ENCODE measurements around the gene MAPK6.

The MAPK6 gene

GRCh38 chr15:52003710-52004109, 15.3 kb upstream of the MAPK6 start:
- DNase-seq (ENCODE audit: low read depth) = no peak
- no peak for TF ChIP-seq CTCF (IDR thresholded peaks at IDR 0.05; ENCODE audit: insufficient read depth, low read depth, low read length, missing control alignments)
- no peak overlapping the region for H3K4me3 ChIP-seq (ENCODE audit: low read length)

GRCh38 chr15:52004806-52005205, 14.2 kb upstream of the MAPK6 start:
- peak; percentile 66 for DNase-seq (ENCODE audit: low read depth)
- H3K4me3 ChIP-seq (ENCODE audit: low read length) = no peak overlapping the region
- no peak for TF ChIP-seq CTCF (IDR thresholded peaks at IDR 0.05; ENCODE audit: insufficient read depth, low read depth, low read length, missing control alignments)

DNA sequence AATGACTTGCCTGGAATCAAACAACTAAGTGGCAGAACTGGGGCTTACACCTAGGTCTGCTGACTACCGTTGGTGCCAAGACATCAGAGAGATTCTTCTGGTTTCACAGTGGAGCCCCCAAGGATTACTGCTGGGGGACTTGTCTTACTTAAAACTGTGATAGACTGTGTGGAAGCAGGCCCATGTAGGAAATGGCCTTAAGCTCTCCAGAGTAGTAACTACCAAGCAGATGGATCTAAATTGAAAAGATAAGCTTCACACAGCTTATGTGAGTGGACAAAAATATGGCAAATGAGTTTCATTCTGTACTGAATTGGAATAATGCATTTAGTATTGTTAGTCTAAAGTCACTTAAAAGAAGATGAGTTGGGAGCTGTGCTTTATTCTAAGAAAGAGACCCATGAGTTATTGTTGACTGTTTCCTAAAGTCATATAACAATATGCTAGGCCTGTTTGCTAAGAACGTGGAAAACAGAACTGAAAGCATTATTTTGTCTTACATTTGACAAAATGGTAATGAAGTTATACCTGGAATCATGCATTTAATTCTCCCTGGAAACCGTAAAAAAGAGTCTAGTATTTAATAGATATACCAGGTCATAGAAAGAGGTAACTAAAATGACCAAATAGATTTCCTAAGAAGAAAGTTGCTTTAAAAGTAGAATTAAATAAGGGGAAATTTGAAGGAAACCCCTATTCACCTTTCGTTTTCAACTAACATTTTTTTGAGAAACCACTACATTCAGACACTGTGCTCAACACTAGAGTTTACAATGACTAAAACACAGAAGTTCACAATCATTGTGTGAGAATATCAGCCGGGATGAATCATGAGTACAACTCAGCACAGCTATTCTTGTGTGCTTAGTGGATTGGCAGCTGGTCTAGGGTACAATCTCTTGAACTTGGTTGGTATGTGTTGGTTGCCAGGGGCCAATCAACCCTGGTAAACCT, 13.0 kb upstream of the MAPK6 start:
- DNase-seq (ENCODE audit: low read depth) = peak; percentile 82
- no peak overlapping the region for H3K4me3 ChIP-seq (ENCODE audit: low read length)
- no peak for TF ChIP-seq CTCF (IDR thresholded peaks at IDR 0.05; ENCODE audit: insufficient read depth, low read depth, low read length, missing control alignments)

- TF ChIP-seq CTCF (IDR thresholded peaks at IDR 0.05; ENCODE audit: insufficient read depth, low read depth, low read length, missing control alignments) = no peak
- DNase-seq (ENCODE audit: low read depth) = no peak
- no peak overlapping the region for H3K4me3 ChIP-seq (ENCODE audit: low read length)
Observed at GRCh38 chr15:52006702-52007340, 12.2 kb upstream of the MAPK6 start.

DNA sequence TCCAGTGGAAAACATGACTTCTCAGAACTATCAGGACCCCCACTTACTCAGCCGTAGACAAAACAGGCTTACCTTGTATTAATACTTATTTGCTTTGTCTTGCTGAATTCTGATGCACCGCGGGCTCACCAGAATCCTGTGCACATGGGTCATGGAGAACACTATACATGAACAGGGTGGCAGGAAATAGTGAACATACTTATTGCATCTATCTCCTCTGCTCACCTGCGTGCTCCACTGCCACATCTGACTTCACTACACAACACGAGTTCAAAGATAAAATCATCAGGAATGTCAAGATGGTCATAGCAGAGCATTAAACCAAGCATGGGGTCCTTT, 10.7 kb upstream of the MAPK6 start:
- no peak for DNase-seq (ENCODE audit: low read depth)
- TF ChIP-seq CTCF (IDR thresholded peaks at IDR 0.05; ENCODE audit: insufficient read depth, low read depth, low read length, missing control alignments) = no peak
- H3K4me3 ChIP-seq (ENCODE audit: low read length) = no peak overlapping the region

DNA sequence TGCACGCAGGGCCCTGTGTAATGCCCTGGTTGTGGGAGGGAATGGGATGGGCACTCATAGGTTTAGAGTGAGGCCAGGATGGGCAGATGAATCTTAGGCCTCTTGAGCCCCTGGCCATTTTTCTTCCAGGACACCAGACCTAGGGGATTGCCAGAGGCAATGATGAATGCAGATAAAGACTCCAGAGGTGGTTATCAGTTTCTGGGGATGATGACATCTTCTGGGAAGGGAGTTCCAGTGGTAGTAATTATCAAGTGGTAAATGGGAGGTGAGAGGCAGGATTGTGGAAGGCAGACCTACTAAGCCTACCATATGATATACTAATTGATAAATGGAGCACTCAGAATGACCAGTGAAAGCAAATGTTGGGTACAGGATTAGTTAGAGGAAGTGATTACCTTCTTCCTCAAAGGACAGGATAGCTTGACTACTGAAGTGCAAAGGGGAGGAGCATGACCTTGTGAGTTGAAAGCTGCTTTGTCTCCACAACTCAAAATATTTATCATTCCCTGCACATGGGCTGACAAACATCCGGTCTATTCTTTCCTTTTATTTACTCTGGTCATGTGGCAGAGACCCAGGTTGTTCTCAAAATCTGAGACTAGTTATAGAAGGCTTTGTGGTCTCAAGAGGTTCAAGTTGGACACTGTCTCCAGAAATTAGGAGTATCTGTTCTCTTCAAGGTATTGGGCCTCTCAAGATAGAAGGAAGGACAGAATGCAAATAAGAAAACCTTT, 10.2 kb upstream of the MAPK6 start:
- DNase-seq (ENCODE audit: low read depth) = no peak
- H3K4me3 ChIP-seq (ENCODE audit: low read length) = no peak overlapping the region
- TF ChIP-seq CTCF (IDR thresholded peaks at IDR 0.05; ENCODE audit: insufficient read depth, low read depth, low read length, missing control alignments) = no peak
